C4-2B (cell line): Measurements from ENCODE around the gene TMEM221.

Experiments
- ZFX ChIP-seq: fragments of 450-650 bp; IDR thresholded peaks from 2 replicates; pipeline ENCODE4 v1.6.1; 2017
- TF ChIP-seq, protein P1 (sequence below): fragments of 450-650 bp; conservative IDR thresholded peaks from 2 replicates; pipeline ENCODE4 v1.5.1; 2017; ENCODE audit warnings: mild to moderate bottlenecking

DNA sequence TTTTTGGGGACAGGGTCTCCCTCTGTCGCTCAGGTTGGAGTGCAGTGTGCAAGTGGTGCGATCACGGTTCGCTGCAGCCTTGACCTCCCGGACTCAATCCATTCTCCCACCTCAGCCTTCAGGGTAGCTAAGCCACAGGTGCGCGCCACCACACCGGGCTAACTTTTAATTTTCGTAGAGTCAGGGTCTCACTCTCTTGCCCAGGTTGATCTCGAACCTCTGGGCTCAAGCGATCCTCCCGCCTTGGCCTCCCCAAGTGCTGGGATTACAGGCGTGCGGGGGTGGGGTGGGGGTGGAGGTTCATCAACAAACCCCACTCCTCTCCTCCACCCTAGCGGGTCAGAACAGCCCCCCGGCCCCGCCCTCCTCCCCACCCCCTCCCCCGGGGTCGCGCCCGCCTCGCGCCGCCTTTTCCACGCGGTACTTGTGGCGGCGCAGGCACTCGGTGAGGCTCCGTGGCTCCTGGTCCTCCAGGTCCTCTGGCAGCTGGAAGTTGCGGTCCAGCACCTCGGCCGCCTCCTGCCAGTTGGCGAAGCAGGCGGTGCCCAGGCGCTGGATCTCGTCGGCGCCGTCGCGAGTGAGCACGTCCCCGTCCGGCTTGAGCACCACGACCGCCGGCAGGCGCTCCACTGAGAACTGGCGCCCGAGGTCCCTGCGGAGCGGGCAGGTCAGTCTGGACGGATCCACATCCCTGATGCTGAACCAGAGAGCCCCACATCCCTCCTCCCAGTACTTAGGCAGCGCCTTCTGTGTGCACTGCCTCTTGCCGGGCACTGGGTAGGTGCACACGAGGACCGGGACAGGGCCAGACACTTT is 7.0 kb upstream of the TMEM221 start:
- TF ChIP-seq, protein P1, sequence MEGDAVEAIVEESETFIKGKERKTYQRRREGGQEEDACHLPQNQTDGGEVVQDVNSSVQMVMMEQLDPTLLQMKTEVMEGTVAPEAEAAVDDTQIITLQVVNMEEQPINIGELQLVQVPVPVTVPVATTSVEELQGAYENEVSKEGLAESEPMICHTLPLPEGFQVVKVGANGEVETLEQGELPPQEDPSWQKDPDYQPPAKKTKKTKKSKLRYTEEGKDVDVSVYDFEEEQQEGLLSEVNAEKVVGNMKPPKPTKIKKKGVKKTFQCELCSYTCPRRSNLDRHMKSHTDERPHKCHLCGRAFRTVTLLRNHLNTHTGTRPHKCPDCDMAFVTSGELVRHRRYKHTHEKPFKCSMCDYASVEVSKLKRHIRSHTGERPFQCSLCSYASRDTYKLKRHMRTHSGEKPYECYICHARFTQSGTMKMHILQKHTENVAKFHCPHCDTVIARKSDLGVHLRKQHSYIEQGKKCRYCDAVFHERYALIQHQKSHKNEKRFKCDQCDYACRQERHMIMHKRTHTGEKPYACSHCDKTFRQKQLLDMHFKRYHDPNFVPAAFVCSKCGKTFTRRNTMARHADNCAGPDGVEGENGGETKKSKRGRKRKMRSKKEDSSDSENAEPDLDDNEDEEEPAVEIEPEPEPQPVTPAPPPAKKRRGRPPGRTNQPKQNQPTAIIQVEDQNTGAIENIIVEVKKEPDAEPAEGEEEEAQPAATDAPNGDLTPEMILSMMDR, result no peak
- no peak for TF ChIP-seq ZFX
